Measurements from ENCODE around the gene CD48.
"Not testable (repeated sequence)": the region's sequence is repeated elsewhere in the genome, so short reads cannot be mapped to it uniquely, and the experiment has no call there.

Gene CD48

GRCh38 chr1:160702100-160702499 lies 9.5 kb downstream of the CD48 start:
- Histone ChIP-seq H3K27ac (no peak overlapping the region), H3K27me3 (ENCODE audit: control insufficient read depth, insufficient read depth, low read length) (no peaks in the 10 kb centered on the region), H3K36me3 (ENCODE audit: control insufficient read depth, insufficient read depth, low read length) (no peaks in the 10 kb centered on the region), H3K4me3 (ENCODE audit: low read depth, low read length) (no peak overlapping the region), H3K4me2 (ENCODE audit: low read length) (no peak overlapping the region), H3K9ac (no peak overlapping the region), H3K9me3 (ENCODE audit: control insufficient read depth, low read length) (no peaks in the 10 kb centered on the region), H2AFZ (no peak overlapping the region), H3K4me1 (no peaks in the 10 kb centered on the region), H3K79me2 (no peaks in the 10 kb centered on the region)
- no peak for TF ChIP-seq CTCF (IDR thresholded peaks at IDR 0.05)

- H3K27me3 ChIP-seq (ENCODE audit: control insufficient read depth, insufficient read depth, low read length); H3K9ac ChIP-seq; H3K36me3 ChIP-seq (ENCODE audit: control insufficient read depth, insufficient read depth, low read length); H3K9me3 ChIP-seq (ENCODE audit: control insufficient read depth, low read length); H3K79me2 ChIP-seq; H3K27ac ChIP-seq; H3K4me2 ChIP-seq (ENCODE audit: low read length); H3K4me3 ChIP-seq (ENCODE audit: low read depth, low read length); H3K4me1 ChIP-seq; H2AFZ ChIP-seq: not testable (repeated sequence)
Observed at GRCh38 chr1:160692390-160692789, 19.2 kb downstream of the CD48 start.

- TF ChIP-seq CTCF (IDR thresholded peaks at IDR 0.05): no peak
- no peak overlapping the region for H3K27ac ChIP-seq
- H3K9me3 ChIP-seq (ENCODE audit: control insufficient read depth, low read length): no peaks in the 10 kb centered on the region
- no peaks in the 10 kb centered on the region for H3K79me2 ChIP-seq
- H3K36me3 ChIP-seq (ENCODE audit: control insufficient read depth, insufficient read depth, low read length): no peaks in the 10 kb centered on the region
- H3K4me2 ChIP-seq (ENCODE audit: low read length): no peak overlapping the region
- no peak overlapping the region for H2AFZ ChIP-seq
- no peak overlapping the region for H3K9ac ChIP-seq
- no peaks in the 10 kb centered on the region for H3K4me1 ChIP-seq
- H3K27me3 ChIP-seq (ENCODE audit: control insufficient read depth, insufficient read depth, low read length): no peaks in the 10 kb centered on the region
- H3K4me3 ChIP-seq (ENCODE audit: low read depth, low read length): no peak overlapping the region
Observed at GRCh38 chr1:160685266-160685665, 26.4 kb downstream of the CD48 start.

- H3K27ac ChIP-seq: no peak overlapping the region
- H3K79me2 ChIP-seq: no peaks in the 10 kb centered on the region
- H3K27me3 ChIP-seq (ENCODE audit: control insufficient read depth, insufficient read depth, low read length): no peaks in the 10 kb centered on the region
- no peak overlapping the region for H3K4me3 ChIP-seq (ENCODE audit: low read depth, low read length)
- no peak for TF ChIP-seq CTCF (IDR thresholded peaks at IDR 0.05)
- no peak overlapping the region for H3K9ac ChIP-seq
- H3K36me3 ChIP-seq (ENCODE audit: control insufficient read depth, insufficient read depth, low read length): no peaks in the 10 kb centered on the region
- no peaks in the 10 kb centered on the region for H3K4me1 ChIP-seq
- H3K4me2 ChIP-seq (ENCODE audit: low read length): no peak overlapping the region
- H3K9me3 ChIP-seq (ENCODE audit: control insufficient read depth, low read length): no peaks in the 10 kb centered on the region
- H2AFZ ChIP-seq: no peak overlapping the region
Observed at GRCh38 chr1:160682983-160683865, 28.4 kb downstream of the CD48 start.

- H3K27me3 ChIP-seq (ENCODE audit: control insufficient read depth, insufficient read depth, low read length): no peaks in the 10 kb centered on the region
- H3K36me3 ChIP-seq (ENCODE audit: control insufficient read depth, insufficient read depth, low read length): no peaks in the 10 kb centered on the region
- no peak overlapping the region for H3K27ac ChIP-seq
- no peaks in the 10 kb centered on the region for H3K4me1 ChIP-seq
- H2AFZ ChIP-seq: no peak overlapping the region
- H3K79me2 ChIP-seq: no peaks in the 10 kb centered on the region
- H3K9me3 ChIP-seq (ENCODE audit: control insufficient read depth, low read length): no peaks in the 10 kb centered on the region
- H3K4me3 ChIP-seq (ENCODE audit: low read depth, low read length): no peak overlapping the region
- H3K9ac ChIP-seq: no peak overlapping the region
- H3K4me2 ChIP-seq (ENCODE audit: low read length): no peak overlapping the region
- no peak for TF ChIP-seq CTCF (IDR thresholded peaks at IDR 0.05)
Observed at GRCh38 chr1:160681891-160682140, 29.8 kb downstream of the CD48 start.
